ENCODE measurements around the gene CHCHD6.

The CHCHD6 gene

DNA sequence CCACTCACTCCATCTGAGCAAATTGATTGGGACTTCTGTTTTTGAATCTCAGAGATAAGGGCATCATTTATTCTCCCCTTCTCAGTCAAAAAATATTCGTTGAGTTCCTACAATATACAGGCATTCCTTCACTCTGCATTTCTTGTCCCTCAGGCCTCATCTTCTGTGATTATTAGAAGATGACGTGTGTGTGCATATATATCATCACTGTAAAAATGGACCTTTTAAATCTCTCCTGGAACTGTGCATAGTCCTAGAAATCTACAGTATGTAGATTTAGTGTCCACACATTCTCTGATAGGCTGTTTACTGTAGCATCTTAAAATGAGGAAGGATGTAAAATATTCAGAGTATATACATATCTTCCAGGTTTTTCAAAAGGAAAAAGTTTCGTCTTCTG, 235.7 kb downstream of the CHCHD6 start:
- DNase-seq (ENCODE audit: low read depth) = no peak

DNA sequence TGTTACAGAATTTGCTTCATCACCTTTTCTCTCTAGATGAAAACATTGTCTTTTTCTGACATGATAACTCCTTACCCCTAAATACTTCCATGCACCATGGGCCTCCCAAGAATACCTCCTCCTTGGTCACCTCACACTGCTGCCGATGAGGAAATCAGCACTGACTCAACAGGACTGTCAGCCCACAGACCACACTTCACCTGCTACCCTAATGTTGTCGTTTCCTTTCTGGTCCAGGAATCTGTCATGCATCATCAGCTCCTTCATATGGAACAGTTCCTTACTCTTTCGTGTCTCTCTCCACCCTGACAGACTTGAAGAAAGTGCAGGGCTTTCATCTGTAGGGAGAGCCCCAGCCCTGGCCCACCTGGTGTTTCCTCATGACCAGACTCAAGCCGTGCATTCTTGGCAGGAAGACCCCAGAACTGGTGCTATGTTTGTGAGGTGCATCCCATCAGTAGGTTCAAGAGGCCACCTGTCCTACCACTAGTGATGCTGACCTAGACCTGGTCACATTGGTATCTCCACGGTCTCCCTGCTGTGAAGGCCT, 237.8 kb downstream of the CHCHD6 start:
- DNase-seq (ENCODE audit: low read depth) = no peak

DNA sequence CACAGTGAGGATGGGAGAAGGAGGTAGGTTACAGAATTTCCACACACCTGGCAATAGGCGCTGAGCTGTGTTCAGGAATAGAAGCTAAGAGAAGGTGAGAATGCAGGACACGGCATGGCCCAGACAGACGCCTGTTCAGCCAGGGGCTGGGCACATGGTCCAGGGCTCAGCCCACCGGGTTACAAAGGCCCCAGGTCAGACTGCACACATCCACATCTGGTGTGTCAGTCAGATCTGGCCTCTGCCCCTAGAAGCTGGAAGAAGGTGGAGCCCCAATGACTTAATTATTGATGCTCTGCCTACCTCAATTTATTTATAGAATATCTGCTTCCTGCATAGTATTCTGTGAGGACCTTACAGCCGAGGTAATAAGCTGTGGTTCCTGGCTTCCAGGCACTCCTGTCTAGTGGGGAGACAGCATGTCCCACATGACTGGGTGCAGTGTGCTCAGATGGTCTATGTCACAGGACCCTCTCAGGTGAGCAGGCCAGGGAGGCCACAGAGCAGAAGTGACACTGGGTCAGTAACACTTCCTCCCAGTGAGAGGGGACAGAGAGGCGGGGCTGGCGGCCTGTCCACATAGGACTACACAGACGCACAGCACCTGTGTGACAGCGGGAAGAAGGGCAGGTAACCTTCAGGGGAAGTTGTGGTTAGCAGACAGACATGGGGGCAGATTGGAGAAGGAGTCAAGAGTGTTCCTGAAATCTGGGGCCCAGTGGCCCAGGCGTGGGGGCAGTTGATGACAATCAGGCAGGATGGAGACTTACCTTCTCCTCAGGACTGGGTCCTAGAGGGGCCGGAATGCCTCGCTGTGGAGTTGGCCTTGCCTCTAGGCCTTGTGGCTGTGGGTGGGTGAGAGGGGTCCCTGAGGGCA, 240.3 kb downstream of the CHCHD6 start:
- DNase-seq (ENCODE audit: low read depth) = no peak

DNA sequence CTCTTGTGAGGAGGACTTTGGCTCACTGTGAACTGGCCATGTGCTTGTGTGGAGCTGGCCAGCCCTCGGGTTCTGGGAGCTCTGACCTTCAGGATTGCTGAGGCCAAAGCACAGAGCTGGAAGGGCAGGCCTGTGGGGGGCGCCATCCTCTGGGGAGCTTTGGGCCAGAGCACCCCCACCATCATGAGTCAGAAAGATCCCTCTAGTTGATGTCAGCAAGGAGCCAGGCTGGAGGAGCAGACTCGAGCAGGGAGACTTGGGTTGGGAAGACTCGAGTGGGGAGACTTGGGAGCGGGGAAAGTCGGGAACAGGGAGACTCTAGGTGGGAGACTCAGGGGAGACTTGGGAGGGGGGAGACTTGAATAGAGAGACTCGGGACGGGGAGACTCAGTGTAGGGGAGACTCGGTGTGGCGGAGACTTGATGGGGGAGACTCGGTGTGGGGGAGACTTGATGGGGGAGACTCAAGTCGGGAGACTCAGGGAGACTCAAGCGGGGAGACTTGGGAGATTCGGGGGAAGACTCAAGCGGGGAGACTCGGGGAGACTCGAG, 241.2 kb downstream of the CHCHD6 start:
- no peak for DNase-seq (ENCODE audit: low read depth)

DNA sequence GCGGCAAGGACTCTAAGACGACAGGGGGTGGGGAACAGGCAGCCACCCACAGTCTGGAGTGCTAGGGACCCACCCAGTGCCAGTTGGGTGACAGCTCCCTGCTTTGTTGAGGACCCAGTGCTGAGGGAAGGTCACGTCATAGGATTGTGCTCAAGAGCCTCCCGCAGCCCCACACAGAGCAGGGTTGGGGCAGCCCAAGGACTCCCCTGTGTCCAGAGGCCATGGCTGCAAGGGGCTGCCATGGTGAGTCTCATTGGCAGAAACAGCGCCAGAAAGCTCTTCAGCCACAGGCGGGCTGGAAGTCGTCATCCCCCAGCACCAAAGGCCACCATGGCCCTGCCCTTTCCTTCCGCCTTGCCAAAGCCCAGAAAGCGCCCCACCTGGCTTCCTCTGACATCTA, 241.9 kb downstream of the CHCHD6 start:
- no peak for DNase-seq (ENCODE audit: low read depth)

DNA sequence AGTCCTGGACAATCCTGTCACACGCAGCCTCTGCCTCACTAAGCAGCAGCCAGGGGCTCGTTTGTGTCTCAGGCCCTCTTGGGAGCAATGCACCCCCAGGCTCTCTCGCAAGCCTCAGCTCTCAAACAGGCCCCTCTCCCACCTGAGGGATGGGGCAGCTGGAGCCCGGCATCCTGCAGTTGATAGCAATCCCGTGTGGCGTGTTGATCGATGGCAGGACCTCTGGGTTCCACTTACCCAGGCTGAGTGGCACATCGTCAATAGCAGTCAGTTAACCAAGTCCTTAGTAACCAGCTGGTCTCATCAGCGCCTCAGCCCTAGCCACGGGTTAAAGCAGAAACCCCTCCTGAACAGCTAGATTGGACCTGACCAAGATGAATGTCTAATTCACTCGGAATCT, 242.4 kb downstream of the CHCHD6 start:
- DNase-seq (ENCODE audit: low read depth) = no peak

DNA sequence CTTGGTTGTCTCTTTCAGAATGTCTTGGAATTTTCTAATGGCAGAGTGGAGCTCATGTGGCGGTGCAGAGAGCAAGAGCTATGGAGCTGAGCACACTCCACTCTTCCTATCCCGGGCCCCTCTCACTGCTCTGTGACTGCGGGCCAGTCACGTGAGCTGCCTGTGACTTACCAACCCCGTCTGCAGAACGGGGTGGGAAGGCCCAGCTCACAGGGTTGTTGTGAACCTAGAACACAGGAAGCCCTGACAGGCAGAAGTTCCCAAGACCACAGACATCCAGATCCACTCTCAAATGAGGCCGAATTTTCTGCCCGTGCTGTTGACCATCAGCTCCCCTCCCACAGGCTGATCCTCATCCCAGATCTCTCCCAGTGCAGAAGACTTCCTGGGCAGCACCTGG, 243.4 kb downstream of the CHCHD6 start:
- no peak for DNase-seq (ENCODE audit: low read depth)

DNA sequence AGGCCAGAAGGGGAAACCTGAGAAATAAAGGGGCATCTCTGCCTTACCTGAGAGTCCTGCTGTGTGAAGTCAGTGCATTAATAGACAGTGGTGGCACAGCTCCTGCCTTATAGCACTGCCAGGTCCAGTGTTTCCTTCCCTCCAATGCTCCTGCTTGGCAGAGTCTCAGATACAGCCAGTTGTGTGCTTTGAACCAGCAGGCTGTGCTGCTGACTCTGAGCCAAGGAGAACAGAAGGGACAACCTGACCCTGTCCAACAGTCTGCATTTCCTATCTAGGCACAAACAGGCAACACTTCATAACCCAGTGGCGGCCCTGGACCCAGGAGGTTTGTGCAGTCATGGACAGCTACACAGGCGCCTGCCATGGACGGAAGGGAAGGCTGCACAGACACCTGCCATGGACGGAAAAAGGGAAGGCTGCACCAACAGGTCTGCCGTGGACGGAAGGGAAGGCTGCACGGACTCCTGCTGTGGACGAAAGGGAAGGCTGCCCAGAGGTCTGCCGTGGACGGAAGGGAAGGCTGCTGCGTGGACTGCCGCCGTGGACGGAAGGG, 245.0 kb downstream of the CHCHD6 start:
- DNase-seq (ENCODE audit: low read depth) = no peak

DNA sequence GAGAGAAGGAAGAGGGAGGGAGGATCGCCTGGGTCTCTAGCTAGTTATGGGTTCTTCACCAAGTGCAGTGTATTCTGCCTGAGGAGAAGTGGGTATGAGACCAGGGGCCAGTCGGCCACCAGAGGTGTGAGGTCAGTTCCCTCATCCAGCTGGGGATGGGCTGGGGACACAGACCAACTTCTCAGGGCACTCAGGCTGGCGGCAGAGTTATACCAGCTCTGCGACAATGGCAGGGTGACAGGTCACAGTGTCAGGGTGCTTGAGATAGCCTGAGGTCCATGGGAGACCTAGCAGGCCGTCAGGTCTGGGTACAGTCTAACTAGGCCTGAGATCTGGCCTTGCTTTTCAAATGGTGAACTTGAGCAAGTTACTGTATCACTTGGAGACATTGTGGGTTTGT, 247.5 kb downstream of the CHCHD6 start:
- no peak for DNase-seq (ENCODE audit: low read depth)

DNA sequence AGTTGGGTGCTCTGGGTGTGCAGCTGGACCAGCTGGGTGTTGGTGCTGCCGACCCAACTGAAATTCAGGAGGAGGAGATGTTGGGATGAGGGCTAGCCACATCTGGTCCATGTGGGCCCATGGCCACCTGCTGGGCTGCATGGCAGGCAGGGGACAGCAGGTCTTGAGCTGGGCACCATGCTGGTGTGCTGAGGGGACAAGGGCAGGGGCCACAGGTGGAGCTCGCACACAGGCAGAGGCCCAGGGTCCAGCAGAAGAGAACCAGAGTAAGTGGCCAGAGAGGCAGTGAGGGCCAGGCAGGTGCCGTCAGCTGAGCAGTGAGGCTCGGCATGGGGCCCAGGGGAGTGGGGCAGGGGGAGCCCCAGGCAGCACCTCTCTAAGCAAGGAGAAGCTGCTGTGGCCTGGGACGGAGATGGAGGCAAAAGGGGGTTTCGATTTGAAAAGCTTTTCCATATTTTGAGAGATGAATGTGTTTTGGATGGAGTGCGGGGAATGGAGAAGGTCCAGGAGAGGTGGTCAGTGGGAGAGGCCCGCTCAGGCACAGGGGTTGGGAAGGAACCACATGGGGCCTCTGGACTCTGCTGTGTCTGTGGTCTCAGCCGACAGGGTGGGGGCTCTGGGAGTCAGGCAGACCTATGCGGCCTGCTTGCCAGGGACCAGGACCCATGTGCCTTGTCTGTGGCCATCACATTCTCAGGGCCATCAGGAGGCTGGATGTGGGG, 248.4 kb downstream of the CHCHD6 start:
- DNase-seq (ENCODE audit: low read depth) = no peak

DNA sequence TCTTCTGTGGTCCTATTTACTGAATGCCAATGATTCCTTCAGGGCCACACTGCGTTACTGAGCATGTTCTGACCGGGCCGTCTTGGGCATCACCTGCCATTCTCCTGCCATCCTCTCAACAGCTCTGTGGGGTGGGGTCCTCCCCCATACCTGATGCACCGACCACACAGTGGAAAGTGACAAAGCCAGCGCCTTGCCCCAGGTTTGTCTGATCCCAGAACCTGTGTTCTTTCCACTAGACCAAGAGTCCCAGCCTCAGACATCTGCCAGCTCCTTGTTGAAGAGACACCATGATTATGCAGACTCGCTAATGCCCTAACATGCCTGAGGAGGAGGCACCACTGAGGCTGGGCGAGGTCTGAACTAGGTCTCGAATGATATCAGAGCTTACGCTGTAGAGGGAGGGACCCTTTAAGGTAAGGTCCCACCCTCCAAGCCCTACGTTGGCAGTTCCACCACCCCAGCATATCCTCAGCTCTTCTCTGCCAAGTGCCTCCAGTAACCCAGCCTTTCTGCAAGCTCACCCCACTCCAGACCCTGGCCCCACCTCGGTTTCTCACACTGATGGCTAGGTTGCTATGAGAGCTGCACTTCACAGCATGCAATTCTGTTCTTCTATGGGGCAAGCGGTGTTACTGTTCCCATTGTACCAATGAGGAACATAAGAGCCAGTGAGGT, 249.1 kb downstream of the CHCHD6 start:
- DNase-seq (ENCODE audit: low read depth) = no peak

DNA sequence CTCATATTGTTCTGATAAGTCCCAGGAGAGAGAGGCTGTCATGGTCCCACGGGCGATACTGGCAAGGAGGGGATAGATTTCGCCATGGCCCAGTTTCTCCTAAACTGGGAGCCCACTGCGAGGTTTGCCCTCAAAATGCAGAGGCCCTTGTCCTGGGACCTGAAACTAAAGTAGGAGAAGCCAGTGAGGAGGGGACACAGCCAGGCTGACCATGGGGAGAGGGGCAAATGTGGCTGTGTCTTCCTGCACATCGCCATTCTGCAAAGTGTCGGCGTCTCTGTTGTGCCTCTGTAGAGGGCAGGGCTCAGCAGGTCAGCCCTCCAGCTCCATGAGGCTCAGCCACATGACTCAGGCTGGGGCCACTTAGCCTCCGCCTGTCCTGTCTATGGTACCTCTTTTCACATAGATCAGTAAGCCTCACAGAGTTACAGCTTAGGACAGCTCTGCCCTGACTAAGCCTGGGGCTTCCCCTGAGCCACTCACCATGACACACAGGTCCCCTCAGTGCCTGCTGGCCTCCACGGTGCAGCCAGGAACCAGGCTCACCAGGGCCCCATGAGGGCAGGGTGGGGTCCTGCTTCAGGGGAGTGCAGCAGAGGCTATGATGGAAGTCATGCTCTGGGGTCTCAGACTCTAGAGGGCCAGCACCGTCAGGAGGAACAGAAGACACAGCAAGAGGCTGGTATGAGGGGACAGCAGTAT, 250.3 kb downstream of the CHCHD6 start:
- no peak for DNase-seq (ENCODE audit: low read depth)

DNA sequence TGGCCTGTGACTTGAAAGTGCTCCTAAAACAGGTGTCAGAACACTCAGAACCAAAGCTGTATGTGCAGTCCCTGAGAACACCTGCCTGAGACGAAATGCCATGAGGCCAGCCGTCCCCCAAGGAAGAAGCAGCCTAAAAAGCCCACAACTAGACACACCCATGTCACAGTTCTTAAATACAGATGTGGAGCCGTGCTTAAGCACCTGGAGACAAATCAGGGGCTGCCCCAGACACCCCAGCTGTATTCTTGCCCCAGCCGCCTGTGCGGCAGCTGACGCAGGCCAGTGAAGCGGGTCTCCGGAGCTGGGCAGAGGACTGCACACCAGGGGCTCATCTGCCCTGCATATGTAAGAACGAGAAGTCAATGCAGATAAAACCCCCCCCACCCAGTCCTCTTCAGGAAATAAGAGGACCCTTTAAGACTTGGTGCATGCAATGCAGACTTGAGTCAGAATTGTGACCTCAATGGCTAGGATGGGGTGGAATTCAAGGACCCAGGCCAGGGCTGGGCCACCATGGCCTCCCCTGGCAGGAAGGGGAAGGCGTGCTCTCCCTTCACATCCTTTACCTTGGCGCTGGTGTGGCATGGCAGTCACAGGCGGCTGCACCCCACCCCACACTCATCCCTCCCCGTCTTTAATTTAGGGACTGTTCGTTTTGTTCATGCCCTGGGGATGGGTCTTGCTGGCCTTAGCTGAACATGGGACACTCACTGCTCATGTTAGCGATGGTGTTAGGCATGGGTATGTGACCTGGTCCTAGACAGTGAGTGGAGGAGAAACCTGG, 251.2 kb downstream of the CHCHD6 start:
- DNase-seq (ENCODE audit: low read depth) = no peak

DNA sequence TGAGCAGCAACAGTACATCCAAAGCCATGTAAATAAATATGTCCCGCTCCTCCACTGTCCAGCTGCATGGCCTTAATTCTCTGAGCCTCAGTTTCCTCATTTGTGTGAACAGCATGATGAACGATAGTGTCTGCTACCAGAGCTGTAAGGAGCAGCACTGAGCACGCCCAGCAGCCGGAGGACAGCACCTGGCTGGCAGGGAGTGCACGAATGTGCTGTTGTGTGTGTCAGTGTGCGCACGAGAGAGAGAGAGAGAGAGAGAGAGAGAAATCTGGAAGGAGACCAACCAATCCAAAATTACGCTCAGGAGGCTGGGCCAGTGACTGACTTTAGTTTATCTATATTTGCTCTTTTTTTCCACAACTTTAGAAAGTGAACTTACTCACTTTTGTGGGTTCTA, 252.3 kb downstream of the CHCHD6 start:
- no peak for DNase-seq (ENCODE audit: low read depth)

DNA sequence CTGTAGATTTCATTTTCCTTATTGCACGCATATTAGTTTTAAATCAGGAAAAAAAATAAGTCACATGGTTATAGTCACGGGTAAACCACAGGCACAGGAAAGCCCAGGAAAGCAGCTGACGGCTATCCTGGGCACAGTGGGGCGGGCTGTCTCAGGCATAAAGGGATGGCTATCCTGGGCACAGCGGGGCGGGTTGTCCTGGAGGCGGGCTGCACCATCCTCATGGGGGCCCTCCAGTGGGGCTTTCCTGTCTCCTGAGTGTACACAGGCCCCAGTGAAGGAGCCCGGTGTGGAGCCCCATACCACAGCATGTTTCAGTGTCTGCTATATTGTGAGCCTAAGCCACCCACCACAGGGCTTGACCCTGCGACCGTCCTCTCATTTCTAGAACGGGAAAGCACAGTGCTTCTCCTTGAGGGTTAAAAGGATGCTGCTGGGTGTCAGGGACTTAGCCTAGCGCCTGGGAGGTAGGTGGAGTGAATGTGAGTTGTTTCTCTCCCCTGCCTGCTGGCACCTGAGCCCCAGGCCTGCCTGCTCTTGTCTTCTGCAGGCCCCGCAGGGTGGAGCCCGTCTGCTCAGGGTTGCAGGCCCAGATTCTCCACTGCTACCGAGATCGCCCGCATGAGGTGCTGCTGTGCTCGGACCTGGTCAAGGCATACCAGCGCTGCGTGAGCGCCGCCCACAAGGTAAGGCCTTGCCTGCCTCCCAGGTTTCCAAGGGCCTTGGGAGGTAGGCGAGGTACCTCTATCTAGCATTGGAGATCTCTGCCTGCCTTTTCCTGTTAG, 253.0 kb downstream of the CHCHD6 start:
- no peak for DNase-seq (ENCODE audit: low read depth)

DNA sequence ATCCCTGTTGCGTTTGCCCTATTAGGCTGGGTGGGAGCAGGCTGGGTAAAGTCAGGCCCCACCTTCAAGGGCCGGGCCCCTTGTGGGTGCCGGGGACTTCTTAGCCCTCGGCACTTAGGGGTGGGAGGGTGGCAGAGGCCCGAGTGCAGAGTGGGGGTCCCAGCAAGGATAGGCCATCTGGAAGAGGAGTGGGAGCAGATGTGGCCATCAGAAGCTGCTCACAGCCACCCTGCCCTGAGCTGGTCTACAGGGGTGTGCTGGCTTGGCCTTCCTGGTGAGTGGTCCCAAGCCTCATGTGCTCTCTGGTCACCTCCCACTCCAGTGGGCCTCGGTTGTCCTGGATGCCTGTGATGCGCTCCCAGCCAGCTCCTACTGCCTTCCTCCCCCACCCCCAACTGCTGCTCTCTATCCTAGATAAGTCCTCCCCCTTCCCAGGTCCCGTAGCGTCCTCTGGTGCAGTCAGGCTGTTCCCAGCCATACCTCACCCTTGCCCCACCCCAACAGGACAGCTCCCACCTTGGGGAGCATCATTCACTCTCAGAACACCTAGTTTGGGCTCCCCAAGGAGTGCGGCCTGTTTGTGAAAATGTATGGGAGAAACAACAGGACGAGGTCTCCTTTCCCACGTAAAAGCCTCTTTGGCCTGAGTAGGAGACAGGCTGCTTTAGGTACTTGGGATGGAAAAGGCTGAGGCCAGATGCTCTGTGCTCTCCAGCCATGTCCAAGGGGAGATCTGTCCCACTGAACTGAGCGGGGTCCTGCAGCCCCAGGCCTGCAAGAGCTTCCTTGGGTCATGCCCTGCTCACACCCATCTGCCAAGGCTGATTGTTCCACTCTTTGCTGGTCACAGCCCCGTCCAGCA, 254.0 kb downstream of the CHCHD6 start:
- no peak for DNase-seq (ENCODE audit: low read depth)

DNA sequence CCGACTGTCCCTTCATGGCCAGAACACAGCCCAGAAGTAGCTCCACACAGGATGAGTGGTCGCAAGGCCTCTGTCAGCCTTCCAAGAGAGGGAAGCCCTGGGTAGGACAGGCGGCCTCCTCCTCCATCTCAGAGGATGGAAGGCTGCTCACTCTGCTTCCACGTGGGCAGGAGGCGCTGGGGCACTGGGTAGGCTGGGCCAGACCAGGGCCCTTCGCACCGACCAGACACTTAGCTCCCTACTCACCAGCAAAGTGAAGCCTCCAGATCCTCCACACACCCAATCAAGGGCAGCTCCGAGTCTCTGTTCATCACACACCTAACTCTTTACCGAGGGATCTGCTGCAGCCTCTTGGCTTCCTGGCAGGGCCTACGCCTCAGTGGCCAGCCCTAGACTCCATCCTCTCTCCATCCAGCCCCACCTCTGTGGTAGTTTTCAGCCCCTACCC, 254.6 kb downstream of the CHCHD6 start:
- DNase-seq (ENCODE audit: low read depth) = no peak

DNA sequence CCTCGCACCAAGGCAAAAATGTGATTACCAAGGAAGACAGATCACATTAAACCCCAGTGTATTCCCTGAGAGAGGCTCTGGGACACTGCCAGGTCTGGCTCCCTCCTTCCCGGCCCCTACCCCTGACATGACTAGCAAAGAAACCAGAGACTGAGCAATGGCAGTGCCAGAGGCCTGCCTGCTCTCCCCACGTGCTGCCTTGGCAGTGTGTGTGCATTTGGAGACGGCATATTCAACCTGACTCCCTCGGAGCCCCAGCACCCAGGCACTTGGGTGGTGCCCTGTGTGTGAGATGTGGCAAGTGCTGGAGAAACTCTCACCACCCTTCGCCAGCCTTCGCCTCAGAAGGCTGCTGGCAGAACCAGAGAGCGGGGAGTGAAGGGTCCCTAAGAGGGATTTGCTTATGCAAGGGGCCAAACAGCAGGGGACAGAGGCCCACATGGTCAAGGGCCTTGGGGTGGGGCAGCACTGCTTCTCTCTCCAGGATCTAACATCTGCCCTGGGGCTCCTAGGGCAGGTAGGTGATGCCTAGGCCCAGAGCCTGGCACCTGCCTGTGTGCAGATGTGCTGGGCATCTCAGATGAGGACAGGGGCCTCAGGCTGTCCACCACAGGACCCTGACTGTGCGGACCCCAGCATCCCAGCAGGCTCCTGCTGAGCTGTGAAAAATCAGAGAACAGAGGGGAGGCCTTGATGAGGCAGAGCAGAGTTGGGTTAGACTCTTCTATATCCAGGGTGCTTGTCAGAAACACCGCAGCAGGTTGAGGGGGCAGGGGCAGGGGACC, 255.3 kb downstream of the CHCHD6 start:
- no peak for DNase-seq (ENCODE audit: low read depth)

Data from T follicular helper cell (primary cell).